Peyer's patch (tissue), 4 donors: ENCODE results near the gene TSHB. TPM values are rescaled to one million over a fixed set of nuclear protein-coding genes. Genes with fewer than 3 reads are reported as not detected.

Experiments used
- DNase-seq, 3 donors: peaks; one replicate each; pipeline ENCODE4 v3.0.0-alpha.2; 2017 to 2019
- H3K27ac ChIP-seq, 4 donors: fragments of 200-600 bp; sonication (generic); one replicate each; pipeline ENCODE4 v1.5.1; 2016 to 2019
- H3K27me3 ChIP-seq, 2 donors: fragments of 200-600 bp; sonication (generic); one replicate each; pipeline ENCODE4 v1.5.1; 2019
- H3K36me3 ChIP-seq, 3 donors: fragments of 200-600 bp; sonication (generic); one replicate each; pipeline ENCODE4 v1.5.1; 2016 to 2019
- H3K4me1 ChIP-seq, 4 donors: fragments of 200-600 bp; sonication (generic); one replicate each; pipeline ENCODE4 v1.5.1; 2016 to 2019
- H3K4me3 ChIP-seq, 4 donors: fragments of 200-600 bp; sonication (generic); 1 replicate in 3 of 4; 2 replicates in 1 of 4; pipeline ENCODE4 v1.5.1; 2016 to 2019; ENCODE audit warnings: mild to moderate bottlenecking in 1 of 4
- H3K9me3 ChIP-seq, 4 donors: fragments of 200-600 bp; sonication (generic); one replicate each; pipeline ENCODE4 v1.5.1; 2016 to 2019; ENCODE audit warnings: mild to moderate bottlenecking in 1 of 4
- POLR2A ChIP-seq, 2 donors: fragments of 450-650 bp; IDR thresholded peaks; one replicate each; pipeline ENCODE4 v1.5.1; 2017; ENCODE audit warnings: antibody characterized with exemption in 2 of 2, mild to moderate bottlenecking in 2 of 2, moderate library complexity in 2 of 2
- total RNA-seq, 4 donors: library from RNA; depleted of rRNA; stranded (reverse); fragments of >200 nt; gene quantifications; one replicate each; pipeline ENCODE4 v1.1.0, GENCODE V29; 2016
- TF ChIP-seq, protein P1 (sequence below), 6 experiments: fragments of 450-650 bp in 4 of 6; fragments of 200-600 bp in 2 of 6; sonication (generic) in 1 of 6; IDR thresholded peaks; one replicate each; pipeline ENCODE4 v1.5.1; 2017 to 2019; ENCODE audit warnings: antibody characterized with exemption in 6 of 6, mild to moderate bottlenecking in 3 of 6, moderate library complexity in 1 of 6

TSHB gene
- total RNA-seq, 4 donors from 2014 or later, result not detected

DNA sequence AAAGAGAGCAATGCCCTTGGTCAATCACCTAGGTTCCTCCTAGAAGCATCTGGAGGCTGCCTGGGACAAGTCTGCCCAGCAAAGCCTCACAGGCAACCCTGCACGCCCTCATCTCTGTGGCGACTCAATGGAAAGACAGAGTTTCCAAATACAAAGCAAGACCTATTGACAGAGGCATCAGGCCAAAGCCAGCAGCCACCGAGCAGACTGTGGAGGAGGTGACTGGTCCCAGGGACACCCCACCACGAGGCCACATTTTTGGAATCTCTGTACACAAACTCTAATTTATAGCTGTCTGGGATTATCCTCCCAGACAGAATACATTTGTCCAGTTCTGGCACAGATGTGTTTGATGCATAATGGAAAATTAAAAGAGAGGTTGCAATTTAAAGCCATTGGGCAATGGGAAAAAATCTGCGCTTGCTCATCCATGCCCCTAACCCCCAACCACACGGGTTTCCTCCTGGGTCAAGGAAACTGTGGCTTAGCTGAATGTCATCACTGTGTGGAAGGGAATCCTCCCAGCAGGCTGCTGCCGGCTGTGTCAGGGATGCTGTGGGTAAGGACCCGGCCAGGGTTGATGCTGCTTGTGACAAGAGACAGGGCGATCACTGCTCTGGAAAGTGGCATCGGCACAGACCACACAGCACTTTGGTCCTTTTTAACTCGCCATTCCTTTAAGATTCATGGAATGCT is 45.4 kb downstream of the TSHB start:
- no peak overlapping the region for H3K27ac ChIP-seq
- peaks cover 0 to 3% (median 0%) of the 10 kb centered on the region in 4 donors for H3K4me1 ChIP-seq

DNA sequence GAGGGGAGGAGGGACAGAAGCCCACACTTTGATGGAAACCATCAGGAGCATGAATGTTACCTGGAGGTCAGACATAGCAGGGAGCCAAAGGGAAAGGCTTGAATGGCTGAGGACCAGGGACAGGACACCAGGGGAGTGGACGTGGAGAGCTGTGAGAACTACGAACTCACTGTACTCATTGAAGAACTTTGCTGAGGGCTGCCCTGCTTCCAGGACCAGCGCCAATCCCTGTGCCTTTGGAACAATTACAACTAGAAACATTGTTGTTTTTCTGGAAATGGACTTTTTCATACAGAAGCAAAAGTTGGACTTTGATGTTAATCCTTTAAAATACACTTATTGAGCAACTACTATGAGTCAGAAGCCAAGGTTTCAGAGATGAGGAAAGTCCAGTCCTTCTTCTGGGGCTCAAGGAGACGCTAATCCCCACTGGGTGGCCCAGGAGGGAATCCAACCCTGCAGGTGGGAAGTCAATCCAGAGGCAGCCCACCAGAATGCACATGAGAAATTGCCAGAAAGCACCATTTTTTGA is 46.8 kb downstream of the TSHB start:
- Histone ChIP-seq H3K27ac (no peak overlapping the region), H3K9me3 (no peaks in the 10 kb centered on the region), H3K27me3 (no peaks in the 10 kb centered on the region), H3K36me3 (no peaks in the 10 kb centered on the region), H3K4me3 (no peak overlapping the region), H3K4me1 (peaks cover 0 to 3% (median 0%) of the 10 kb centered on the region in 4 donors)
- no peak for TF ChIP-seq POLR2A (IDR thresholded peaks at IDR 0.05)
- TF ChIP-seq, protein P1, sequence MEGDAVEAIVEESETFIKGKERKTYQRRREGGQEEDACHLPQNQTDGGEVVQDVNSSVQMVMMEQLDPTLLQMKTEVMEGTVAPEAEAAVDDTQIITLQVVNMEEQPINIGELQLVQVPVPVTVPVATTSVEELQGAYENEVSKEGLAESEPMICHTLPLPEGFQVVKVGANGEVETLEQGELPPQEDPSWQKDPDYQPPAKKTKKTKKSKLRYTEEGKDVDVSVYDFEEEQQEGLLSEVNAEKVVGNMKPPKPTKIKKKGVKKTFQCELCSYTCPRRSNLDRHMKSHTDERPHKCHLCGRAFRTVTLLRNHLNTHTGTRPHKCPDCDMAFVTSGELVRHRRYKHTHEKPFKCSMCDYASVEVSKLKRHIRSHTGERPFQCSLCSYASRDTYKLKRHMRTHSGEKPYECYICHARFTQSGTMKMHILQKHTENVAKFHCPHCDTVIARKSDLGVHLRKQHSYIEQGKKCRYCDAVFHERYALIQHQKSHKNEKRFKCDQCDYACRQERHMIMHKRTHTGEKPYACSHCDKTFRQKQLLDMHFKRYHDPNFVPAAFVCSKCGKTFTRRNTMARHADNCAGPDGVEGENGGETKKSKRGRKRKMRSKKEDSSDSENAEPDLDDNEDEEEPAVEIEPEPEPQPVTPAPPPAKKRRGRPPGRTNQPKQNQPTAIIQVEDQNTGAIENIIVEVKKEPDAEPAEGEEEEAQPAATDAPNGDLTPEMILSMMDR (IDR thresholded peaks at IDR 0.05), result no peak
- no peak for DNase-seq

More for the DNA sequence above, 45.4 kb downstream of the TSHB start:
- Histone ChIP-seq H3K4me3 (no peak overlapping the region), H3K9me3 (no peaks in the 10 kb centered on the region), H3K27me3 (no peaks in the 10 kb centered on the region), H3K36me3 (no peaks in the 10 kb centered on the region)
- no peak for DNase-seq
- TF ChIP-seq, protein P1 (IDR thresholded peaks at IDR 0.05), result no peak
- no peak for TF ChIP-seq POLR2A (IDR thresholded peaks at IDR 0.05)

DNA sequence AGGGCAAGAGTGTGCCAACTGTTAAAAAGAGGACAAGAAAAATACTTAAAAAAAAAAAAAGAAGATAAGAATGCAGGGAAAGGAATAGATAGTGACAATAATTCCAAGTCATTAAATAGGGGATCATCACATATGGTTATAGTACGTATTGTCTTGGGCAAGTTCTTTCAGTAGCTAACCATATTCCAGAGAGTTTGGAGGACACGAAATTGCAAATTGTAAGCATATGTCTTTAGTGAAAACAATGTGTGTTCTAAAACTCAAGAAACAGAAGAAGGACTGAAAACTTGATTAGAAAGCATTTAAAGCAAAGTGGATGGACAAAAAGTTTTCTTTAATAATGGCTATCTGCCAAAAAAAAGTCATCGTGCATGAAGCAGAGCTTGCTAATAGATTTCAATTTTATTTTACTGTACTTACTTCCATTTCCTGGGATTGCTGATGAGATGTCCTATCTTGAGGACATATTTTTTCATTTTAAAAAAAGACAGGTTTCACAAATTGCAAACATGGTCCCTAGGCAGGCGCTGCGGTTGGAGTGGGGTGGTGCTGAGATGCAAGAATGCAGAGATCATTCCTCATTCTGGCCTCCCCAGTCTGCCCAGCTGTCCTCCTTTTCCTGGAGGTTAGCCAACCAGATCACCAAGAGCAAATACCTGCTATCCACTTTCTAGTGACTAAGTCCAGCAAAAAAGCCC is 47.8 kb downstream of the TSHB start:
- Histone ChIP-seq H3K27me3 (no peaks in the 10 kb centered on the region), H3K27ac (no peak overlapping the region), H3K36me3 (no peaks in the 10 kb centered on the region), H3K4me1 (peaks cover 0 to 3% (median 0%) of the 10 kb centered on the region in 4 donors), H3K4me3 (no peak overlapping the region), H3K9me3 (no peaks in the 10 kb centered on the region)
- DNase-seq, result no peak
- no peak for TF ChIP-seq POLR2A (IDR thresholded peaks at IDR 0.05)
- TF ChIP-seq, protein P1 (IDR thresholded peaks at IDR 0.05), result no peak

DNA sequence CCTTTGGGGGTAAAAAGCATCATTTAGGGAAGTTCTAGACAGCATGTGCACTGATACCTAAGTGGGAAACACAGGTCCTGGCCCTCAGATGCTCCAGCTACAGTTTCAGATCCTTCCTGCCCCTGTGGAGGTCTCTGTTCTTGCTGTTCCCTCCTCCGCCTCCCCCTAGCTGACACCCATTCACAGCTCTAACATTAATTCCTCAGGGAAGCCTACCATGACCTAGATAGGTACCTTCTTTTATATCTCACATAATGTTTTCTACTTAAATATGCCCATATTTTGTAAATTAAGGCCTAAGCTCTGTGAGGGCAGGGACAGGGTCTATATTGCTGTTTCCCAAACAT is 48.3 kb downstream of the TSHB start:
- Histone ChIP-seq H3K4me1 (peaks cover 0 to 3% (median 0%) of the 10 kb centered on the region in 4 donors), H3K4me3 (no peak overlapping the region), H3K27ac (no peak overlapping the region), H3K9me3 (no peaks in the 10 kb centered on the region), H3K36me3 (no peaks in the 10 kb centered on the region), H3K27me3 (no peaks in the 10 kb centered on the region)
- no peak for DNase-seq
- TF ChIP-seq, protein P1 (IDR thresholded peaks at IDR 0.05), result no peak
- no peak for TF ChIP-seq POLR2A (IDR thresholded peaks at IDR 0.05)

DNA sequence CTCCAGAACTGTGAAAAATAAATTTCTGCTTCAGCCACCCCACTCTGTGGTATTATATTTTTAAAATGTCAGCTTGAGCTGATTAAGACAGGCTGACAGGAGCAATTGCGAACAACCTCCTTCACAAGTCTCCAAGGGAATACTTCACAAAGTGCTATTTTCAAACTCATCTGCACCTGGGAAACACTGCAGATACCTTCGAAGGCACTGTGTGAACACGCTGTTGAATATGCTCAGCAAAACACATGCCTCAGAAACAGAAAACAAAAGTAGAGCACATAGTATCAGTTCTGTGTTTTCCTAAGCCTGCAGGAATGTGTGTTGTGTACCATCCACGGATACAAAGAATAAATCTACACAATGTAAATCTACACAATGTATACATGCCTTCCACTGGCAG is 49.1 kb downstream of the TSHB start:
- Histone ChIP-seq H3K4me1 (peaks cover 0 to 3% (median 0%) of the 10 kb centered on the region in 4 donors), H3K9me3 (no peaks in the 10 kb centered on the region), H3K27me3 (no peaks in the 10 kb centered on the region), H3K27ac (no peak overlapping the region), H3K36me3 (no peaks in the 10 kb centered on the region), H3K4me3 (no peak overlapping the region)
- no peak for DNase-seq
- TF ChIP-seq, protein P1 (IDR thresholded peaks at IDR 0.05), result no peak
- no peak for TF ChIP-seq POLR2A (IDR thresholded peaks at IDR 0.05)
